KMS-11 (cell line): ENCODE data around the gene S1PR5.

Experiments
- H2AFZ ChIP-seq: fragments of 200-600 bp; sonication (generic); 2 replicates; pipeline ENCODE4 v1.6.1; 2016; ENCODE audit warnings: antibody characterized with exemption, mixed run types, low read depth
- H3K27ac ChIP-seq: fragments of 200-600 bp; sonication (generic); 2 replicates; pipeline ENCODE4 v1.6.1; 2016; ENCODE audit warnings: mild to moderate bottlenecking, mixed run types
- H3K27me3 ChIP-seq: fragments of 200-600 bp; sonication (generic); 2 replicates; pipeline ENCODE4 v1.6.1; 2017; ENCODE audit warnings: mild to moderate bottlenecking, low read depth, mixed run types, moderate library complexity; ENCODE audit not compliant: insufficient read depth
- H3K36me3 ChIP-seq: fragments of 200-600 bp; sonication (generic); 2 replicates; pipeline ENCODE4 v1.6.1; 2017; ENCODE audit warnings: mild to moderate bottlenecking, mixed run types; ENCODE audit not compliant: insufficient read depth
- H3K4me1 ChIP-seq: fragments of 200-600 bp; sonication (generic); 2 replicates; pipeline ENCODE4 v1.6.1; 2016; ENCODE audit warnings: mild to moderate bottlenecking, low read depth, mixed run types; ENCODE audit not compliant: poor library complexity, severe bottlenecking
- H3K4me2 ChIP-seq: fragments of 200-600 bp; sonication (generic); 2 replicates; pipeline ENCODE4 v1.7.0; 2016; ENCODE audit warnings: mild to moderate bottlenecking, mixed run types
- H3K4me3 ChIP-seq: fragments of 200-600 bp; sonication (generic); IDR thresholded peaks from 2 replicates; pipeline ENCODE4 v1.6.1; 2017; ENCODE audit warnings: low read depth, low read length, mixed read lengths; ENCODE audit not compliant: insufficient read depth
- H3K79me2 ChIP-seq: fragments of 200-600 bp; sonication (generic); 2 replicates; pipeline ENCODE4 v1.6.1; 2016; ENCODE audit warnings: low read depth, mixed run types; ENCODE audit not compliant: insufficient read depth
- H3K9ac ChIP-seq: fragments of 200-600 bp; sonication (generic); 2 replicates; pipeline ENCODE4 v1.6.1; 2016; ENCODE audit warnings: mild to moderate bottlenecking, mixed run types
- H4K20me1 ChIP-seq: fragments of 200-600 bp; sonication (generic); 2 replicates; pipeline ENCODE4 v1.6.1; 2016; ENCODE audit warnings: mild to moderate bottlenecking, mixed run types; ENCODE audit not compliant: insufficient read depth
- TF ChIP-seq, protein P1 (sequence below): fragments of 200-600 bp; sonication (generic); conservative IDR thresholded peaks from 2 replicates; pipeline ENCODE4 v1.6.1; 2017; ENCODE audit warnings: low read depth, mild to moderate bottlenecking, antibody characterized with exemption, low read length, moderate library complexity, mixed read lengths

S1PR5 gene

DNA sequence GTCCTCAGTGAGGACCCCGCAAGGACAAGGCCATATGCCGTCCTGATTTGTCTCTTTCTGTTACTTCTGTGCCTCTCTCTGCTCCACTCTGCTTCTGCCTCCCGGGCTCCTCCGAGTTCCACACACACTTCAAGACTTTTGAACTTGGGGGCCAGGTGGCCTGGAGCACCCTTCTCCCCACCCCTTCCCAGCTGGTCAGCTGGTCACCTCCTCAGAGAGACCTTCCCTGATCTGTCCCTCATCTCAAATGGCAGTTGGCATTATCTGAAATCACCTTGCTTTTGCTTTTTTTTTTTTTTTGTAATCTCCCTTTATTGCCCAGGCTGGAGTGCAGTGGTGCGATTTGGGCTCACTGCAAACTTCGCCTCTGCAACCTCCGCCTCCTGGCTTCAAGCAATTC, 2.2 kb upstream of the S1PR5 start:
- Histone ChIP-seq H3K4me3 (no peak overlapping the region), H2AFZ (no peak overlapping the region), H3K36me3 (no peaks in the 10 kb centered on the region), H3K4me2 (no peak overlapping the region), H3K27ac (no peak overlapping the region), H3K79me2 (no peaks in the 10 kb centered on the region), H4K20me1 (no peaks in the 10 kb centered on the region), H3K4me1 (no peaks in the 10 kb centered on the region), H3K27me3 (peaks cover 19% of the 10 kb centered on the region), H3K9ac (no peak overlapping the region)
- TF ChIP-seq, protein P1, sequence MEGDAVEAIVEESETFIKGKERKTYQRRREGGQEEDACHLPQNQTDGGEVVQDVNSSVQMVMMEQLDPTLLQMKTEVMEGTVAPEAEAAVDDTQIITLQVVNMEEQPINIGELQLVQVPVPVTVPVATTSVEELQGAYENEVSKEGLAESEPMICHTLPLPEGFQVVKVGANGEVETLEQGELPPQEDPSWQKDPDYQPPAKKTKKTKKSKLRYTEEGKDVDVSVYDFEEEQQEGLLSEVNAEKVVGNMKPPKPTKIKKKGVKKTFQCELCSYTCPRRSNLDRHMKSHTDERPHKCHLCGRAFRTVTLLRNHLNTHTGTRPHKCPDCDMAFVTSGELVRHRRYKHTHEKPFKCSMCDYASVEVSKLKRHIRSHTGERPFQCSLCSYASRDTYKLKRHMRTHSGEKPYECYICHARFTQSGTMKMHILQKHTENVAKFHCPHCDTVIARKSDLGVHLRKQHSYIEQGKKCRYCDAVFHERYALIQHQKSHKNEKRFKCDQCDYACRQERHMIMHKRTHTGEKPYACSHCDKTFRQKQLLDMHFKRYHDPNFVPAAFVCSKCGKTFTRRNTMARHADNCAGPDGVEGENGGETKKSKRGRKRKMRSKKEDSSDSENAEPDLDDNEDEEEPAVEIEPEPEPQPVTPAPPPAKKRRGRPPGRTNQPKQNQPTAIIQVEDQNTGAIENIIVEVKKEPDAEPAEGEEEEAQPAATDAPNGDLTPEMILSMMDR = no peak

DNA sequence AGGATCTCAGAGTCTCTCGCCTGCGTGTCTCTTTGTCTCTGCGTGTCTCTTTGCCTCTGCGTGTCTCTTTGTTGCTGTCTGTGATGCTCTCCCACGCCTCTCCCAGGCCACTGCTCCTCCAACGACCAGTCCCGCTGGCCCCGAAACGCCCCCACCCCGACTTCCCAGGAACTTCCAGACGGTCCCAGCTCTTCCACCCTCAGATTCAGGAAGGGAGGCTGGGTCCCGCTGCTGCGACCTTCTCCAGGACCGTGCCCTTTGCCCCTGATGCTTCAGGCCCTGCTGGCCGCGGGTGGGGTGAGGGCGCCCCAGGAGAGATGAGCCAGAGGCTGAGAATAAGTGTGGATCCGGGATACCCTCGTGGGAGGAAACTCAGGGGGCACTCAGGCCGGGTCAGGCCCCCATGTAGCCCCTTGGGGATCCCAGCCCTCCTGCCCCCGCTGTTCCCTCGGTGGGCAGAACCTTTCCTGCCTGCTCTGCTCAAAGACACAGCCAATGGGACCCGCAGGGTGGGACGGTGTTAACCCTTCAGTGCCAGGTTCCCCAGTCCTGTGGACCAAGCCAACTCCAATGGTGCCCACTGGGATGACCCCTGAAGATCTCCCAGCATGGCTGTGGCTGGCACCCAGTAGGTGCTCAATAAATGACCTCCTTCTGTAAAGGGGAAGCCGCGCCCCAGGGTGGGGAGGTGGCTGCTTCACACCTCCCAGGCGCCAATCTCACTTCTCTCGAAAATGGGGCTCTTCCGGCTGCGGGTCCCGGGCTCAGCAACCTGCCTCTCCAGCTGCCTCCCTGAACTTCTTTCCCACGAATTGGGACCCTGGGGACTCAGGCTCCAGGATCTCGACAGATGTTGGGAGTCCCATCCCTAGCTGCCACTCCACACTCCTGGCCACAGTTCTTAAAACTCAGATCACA, 1.5 kb upstream of the S1PR5 start:
- H3K36me3 ChIP-seq = no peaks in the 10 kb centered on the region
- H3K4me1 ChIP-seq = no peaks in the 10 kb centered on the region
- no peaks in the 10 kb centered on the region for H4K20me1 ChIP-seq
- TF ChIP-seq, protein P1 = no peak
- H3K27ac ChIP-seq = no peak overlapping the region
- no peak overlapping the region for H3K9ac ChIP-seq
- H3K4me2 ChIP-seq = no peak overlapping the region
- peaks cover 19% of the 10 kb centered on the region for H3K27me3 ChIP-seq
- no peak overlapping the region for H3K4me3 ChIP-seq
- H2AFZ ChIP-seq = no peak overlapping the region
- H3K79me2 ChIP-seq = no peaks in the 10 kb centered on the region

DNA sequence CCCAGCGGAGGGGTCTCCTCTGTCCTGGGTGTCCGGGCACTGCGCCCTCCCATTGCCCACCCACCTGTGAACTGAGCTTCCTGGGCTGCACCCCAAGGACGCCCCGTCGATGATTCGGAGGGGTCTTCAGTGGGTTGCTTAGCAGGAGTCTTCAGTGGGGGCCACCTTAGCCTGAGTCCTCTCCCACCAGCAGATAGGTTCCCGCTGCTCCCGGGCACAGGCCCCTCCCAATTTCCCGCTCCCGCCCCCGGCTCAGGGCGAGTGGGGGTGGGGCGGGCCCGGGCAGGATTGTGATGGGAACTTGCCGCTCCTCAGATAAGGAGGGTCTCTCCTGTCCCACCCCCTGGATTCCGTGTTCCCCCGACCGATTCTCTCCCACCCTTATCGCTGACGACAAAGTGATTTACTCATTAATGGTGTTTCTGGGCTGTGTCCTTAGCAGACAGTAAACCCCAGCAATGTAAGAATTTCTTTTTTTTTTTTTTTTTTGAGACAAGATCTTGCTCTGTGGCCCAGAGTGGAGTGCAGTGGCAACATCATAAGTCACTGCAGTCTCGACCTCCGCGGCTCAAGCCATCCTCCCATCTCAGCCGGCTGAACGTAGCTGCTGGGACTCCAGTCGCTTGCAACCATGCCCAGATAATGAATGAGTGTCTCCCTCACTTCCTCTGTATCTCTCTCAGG, 655 bp upstream of the S1PR5 start:
- Histone ChIP-seq H3K36me3 (no peaks in the 10 kb centered on the region), H3K4me2 (no peak overlapping the region), H3K27ac (no peak overlapping the region), H3K79me2 (no peaks in the 10 kb centered on the region), H3K9ac (no peak overlapping the region), H3K4me1 (no peaks in the 10 kb centered on the region), H2AFZ (no peak overlapping the region), H3K4me3 (no peak overlapping the region), H4K20me1 (no peaks in the 10 kb centered on the region), H3K27me3 (peaks cover 19% of the 10 kb centered on the region)
- TF ChIP-seq, protein P1 = no peak

DNA sequence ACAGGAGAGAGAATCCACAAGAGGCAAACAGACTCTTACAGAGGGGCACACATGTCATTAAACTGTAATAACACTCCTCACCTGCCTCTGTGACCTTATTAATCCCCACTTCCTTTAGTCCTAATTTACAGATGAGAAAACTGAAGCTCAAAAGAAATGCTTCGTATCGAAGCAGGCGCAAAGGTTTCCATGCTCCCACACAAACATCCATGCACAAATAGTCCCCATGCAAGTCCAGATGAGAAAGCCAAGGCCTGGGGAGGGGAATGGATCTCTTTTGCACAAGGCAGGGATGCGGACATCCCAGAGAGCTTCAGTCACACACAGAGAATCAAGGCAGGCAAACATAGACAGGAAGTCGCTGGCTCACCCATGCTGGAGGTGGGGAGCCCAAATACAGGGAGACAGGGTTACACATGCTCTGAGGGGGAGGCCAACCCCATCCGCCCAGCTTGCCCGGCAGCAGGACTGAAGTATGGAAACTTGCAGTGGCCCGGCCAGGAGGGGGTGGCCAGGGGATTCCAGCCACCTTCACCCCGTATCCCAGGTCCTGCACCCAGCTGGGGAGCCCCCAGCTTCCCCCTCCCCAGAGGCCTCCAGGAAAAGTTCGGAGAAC, 468 bp downstream of the S1PR5 start:
- no peaks in the 10 kb centered on the region for H3K36me3 ChIP-seq
- TF ChIP-seq, protein P1 = no peak
- no peaks in the 10 kb centered on the region for H3K79me2 ChIP-seq
- H4K20me1 ChIP-seq = no peaks in the 10 kb centered on the region
- H3K27ac ChIP-seq = no peak overlapping the region
- no peak overlapping the region for H3K9ac ChIP-seq
- H2AFZ ChIP-seq = no peak overlapping the region
- peaks cover 19% of the 10 kb centered on the region for H3K27me3 ChIP-seq
- no peaks in the 10 kb centered on the region for H3K4me1 ChIP-seq
- no peak overlapping the region for H3K4me3 ChIP-seq
- no peak overlapping the region for H3K4me2 ChIP-seq
